RWPE1 (cell line): ENCODE data around the gene GP1BA.
A peak's percentile ranks its signal among the peaks of the same experiment; 100 is the strongest.

Experiments
- CTCF ChIA-PET: fragments of 350-600 bp; sonication (Branson Sonifier 250); formaldehyde crosslinking; extraction: SDS; loops from one replicate; lab custom pipeline; 2021; lab: Yijun Ruan, JAX
- POLR2A ChIA-PET: fragments of 400-600 bp; formaldehyde crosslinking; extraction: SDS; loops from one replicate; lab custom pipeline; 2020; ENCODE audit warnings: antibody characterized with exemption; ENCODE audit not compliant: low non-redundant PET; lab: Yijun Ruan, JAX
- DNase-seq: peaks from one replicate; pipeline ENCODE4 v3.0.0; 2012; ENCODE audit warnings: low spot score
- H3K27ac ChIP-seq: fragments of 450-650 bp; 2 replicates; pipeline ENCODE4 v1.5.1; 2017
- TF ChIP-seq, protein P1 (sequence below): fragments of 450-650 bp; conservative IDR thresholded peaks from 2 replicates; pipeline ENCODE4 v1.5.1; 2017; ENCODE audit warnings: low read depth, mild to moderate bottlenecking

GP1BA gene

DNA sequence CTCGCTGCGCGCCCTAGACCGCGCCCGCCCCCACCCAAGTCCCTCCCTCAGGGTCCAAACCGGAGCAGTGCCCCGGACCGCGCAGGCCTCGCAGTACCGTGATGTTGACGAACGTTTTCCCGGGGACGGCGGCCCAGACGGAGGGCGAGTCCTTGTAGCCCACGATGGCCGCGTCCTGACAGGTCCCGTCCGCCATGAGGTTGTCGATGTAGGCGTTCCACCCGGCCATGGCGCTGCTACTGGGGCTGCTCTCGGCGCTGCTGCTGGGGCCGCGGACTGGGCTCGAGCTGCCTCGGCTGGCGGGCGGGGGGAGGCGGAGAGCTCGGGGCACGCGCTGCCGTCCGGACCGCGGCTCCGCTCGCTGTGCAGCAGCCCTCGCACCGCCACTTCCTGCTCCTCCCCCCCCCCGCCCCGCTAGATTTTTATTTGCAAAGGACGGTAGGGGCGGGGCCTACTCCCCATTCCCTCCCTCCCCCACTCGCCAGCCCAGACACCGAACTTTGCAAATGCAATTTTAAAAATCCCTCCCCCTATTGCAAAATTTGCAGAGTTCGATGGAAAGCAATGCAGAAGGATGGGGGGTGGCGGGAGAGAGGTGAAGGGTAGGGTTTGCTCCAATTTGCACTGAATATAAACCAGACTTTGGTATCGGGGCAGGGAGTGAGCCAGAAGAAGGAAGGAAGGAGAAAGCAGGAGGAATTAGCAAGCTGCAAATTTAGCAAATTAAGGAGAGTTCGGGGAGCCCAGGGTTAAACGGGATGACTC is 16.3 kb downstream of the GP1BA start, which contains the start of gene PFN1:
Gene PFN1 (minus strand): TSS at position 365 of the 765 bp plus-strand sequence. CDS start 136 bp downstream, at position 229.
- peak; percentile 90 for DNase-seq
- TF ChIP-seq, protein P1, sequence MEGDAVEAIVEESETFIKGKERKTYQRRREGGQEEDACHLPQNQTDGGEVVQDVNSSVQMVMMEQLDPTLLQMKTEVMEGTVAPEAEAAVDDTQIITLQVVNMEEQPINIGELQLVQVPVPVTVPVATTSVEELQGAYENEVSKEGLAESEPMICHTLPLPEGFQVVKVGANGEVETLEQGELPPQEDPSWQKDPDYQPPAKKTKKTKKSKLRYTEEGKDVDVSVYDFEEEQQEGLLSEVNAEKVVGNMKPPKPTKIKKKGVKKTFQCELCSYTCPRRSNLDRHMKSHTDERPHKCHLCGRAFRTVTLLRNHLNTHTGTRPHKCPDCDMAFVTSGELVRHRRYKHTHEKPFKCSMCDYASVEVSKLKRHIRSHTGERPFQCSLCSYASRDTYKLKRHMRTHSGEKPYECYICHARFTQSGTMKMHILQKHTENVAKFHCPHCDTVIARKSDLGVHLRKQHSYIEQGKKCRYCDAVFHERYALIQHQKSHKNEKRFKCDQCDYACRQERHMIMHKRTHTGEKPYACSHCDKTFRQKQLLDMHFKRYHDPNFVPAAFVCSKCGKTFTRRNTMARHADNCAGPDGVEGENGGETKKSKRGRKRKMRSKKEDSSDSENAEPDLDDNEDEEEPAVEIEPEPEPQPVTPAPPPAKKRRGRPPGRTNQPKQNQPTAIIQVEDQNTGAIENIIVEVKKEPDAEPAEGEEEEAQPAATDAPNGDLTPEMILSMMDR, result no peak
- ChIA-PET CTCF (no interaction called here), POLR2A (interaction anchor here (0.8 to 1.3 kb wide), 4 partner anchors 8 to 39 kb away, joined by 3 to 6 read pairs (median 4); partner anchors contain the start of genes RNF167 and SLC25A11)
- peak within 1 kb of the TSS; percentile 100 for H3K27ac ChIP-seq

DNA sequence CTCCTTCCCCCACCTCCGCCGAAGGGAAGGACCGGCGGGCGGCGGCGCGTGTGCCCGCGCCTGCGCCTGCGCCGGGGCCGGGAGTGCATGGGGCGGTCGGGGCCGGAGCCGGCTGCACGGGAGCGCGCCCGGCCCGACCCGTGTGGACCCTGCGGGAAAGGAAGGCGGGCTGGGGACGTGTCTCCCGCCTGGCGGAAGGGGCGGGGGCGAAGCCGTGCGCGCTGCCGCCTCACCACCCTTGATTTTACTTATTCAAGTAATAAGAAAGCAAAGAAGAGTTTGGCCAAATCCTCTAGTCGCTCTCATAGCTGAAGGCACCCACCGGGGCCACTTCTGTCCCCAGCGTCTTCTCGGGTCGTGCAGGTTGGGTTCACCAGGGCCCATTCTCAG is 16.8 kb downstream of the GP1BA start:
- ChIA-PET CTCF (no interaction called here), POLR2A (interaction anchor here (0.8 to 1.3 kb wide), 4 partner anchors 9 to 40 kb away, joined by 3 to 6 read pairs (median 4); partner anchors contain the start of genes RNF167 and SLC25A11)
- TF ChIP-seq, protein P1, result no peak
- peak; percentile 90 for DNase-seq
- H3K27ac ChIP-seq, result peak overlapping the region; percentile 100

DNA sequence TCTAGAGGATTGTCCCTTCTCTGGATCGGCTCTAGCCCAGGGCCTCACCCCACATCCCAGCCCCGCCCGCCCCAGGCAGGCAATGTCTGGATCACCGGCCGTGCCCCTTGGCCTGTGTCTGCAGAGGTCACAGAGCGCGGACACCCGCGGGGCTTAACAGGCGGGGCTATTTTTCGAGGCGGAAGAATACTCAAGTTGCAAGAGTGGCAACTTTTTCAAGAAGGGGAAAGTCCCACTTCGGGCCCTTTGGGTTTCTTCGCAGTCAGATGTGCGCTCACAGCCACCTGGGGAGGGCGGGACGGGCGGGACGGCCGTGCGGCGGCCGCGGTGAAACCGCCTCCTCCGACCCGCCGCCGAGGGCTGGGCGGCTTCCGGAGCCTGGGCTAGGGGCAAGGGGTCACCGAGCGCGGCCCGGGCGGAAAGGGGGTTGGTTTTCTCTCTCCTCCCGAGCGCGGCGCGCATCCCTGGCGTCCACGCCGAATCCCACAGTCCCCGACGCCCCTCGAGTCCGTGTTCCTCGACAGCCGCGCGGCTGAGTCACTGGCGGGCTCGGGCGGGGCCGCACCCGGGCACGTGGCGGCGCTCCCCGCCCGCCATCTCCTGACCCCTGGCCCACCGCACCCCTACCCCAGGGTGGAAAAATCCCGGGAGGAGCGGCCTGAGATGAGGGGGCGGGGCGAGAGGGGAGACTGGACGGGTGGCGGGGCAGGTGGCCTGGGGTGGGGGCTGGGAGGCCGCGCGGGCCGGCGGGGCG is 17.4 kb downstream of the GP1BA start:
- ChIA-PET CTCF (no interaction called here), POLR2A (interaction anchor here (1.1 to 1.8 kb wide), 3 partner anchors 18 to 40 kb away, joined by 3 to 6 read pairs (median 5); partner anchors contain the start of gene SPAG7)
- peak; percentile 79 for DNase-seq
- H3K27ac ChIP-seq, result peak overlapping the region; percentile 100
- TF ChIP-seq, protein P1, result no peak

DNA sequence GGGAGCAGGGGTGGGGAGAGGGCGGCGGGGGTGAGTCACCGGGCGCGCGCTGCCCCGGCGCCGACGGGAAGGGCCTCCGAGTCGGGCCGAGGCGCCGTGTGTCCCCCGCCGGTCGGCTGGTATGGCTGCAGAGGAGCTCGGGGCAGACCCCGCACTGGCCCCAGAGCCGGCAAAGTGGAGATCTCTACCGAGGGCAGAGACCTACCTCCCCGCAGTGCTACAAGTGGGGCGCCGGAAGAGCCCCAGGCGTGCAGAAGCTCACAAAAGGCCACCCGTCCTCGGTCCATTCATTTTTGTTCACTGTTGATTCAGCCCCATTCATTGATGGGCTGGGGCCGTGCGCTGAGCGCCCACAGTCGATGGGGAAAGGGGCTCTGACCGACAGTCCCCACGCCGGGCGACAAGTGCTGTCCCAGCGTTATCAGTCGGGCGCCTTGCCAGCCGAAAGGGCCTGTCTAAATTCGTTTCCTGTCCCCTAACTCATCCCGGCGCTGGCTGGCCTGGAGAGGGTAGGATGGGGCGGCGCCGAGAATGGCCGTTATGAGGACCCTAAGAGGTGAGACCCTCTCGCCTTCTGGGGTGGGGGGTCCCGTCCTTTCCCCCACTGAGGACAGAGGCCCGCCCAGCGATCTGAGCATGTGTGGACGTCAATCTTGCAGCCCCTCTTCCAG is 18.1 kb downstream of the GP1BA start:
- peak overlapping the region; percentile 100 for H3K27ac ChIP-seq
- no peak for DNase-seq
- ChIA-PET CTCF (interaction anchor here (1.5 kb wide), 1 partner anchor 37 kb away, joined by 3 read pairs; the partner anchor contains the start of gene CAMTA2), POLR2A (interaction anchor here (1.8 kb wide), 1 partner anchor 17 kb away, joined by 5 read pairs; the partner anchor contains the start of gene SPAG7)
- TF ChIP-seq, protein P1, result no peak

DNA sequence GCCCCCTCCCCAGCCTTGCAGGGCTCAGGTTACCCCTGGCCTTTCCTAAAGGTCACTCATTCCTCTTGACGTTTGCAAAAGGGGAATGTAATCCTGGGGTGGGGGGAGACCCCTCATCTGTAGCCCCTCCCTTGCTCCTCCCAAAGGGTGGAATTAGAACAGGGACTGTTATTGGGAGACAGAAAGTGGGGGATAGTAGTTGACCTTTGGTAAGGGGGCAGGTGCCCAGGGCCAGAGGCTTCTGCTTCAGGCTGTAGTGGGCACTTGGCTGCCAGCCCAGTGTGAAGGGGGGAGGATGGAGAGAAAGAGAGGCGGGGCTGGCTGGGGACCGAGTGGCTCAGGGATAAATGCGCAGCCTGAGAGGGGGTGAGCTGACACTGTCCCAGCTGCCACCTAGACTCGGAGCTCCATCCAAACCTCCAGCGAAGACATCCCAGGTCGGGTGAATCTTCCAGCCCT is 18.7 kb downstream of the GP1BA start, which contains the start of gene ENO3:
Gene ENO3 (plus strand): TSS at position 374 of the 459 bp plus-strand sequence. CDS start 711 bp downstream, outside the sequence.
- peak within 1 kb of the TSS; percentile 100 for H3K27ac ChIP-seq
- no peak for DNase-seq
- TF ChIP-seq, protein P1, result no peak
- ChIA-PET POLR2A (interaction anchor here (1.8 kb wide), 1 partner anchor 17 kb away, joined by 5 read pairs; the partner anchor contains the start of gene SPAG7), CTCF (interaction anchor here (1.5 kb wide), 1 partner anchor 37 kb away, joined by 3 read pairs; the partner anchor contains the start of gene CAMTA2)
